Fibroblast of skin of left biceps (primary cell): ENCODE data around the gene MARK3.
A peak's percentile ranks its signal among the peaks of the same experiment; 100 is the strongest.

Experiments used
- DNase-seq, 2 experiments: peaks; one replicate each; pipeline ENCODE4 v3.0.0-alpha.2; 2013; ENCODE audit warnings: low read depth in 2 of 2

The MARK3 gene

DNA sequence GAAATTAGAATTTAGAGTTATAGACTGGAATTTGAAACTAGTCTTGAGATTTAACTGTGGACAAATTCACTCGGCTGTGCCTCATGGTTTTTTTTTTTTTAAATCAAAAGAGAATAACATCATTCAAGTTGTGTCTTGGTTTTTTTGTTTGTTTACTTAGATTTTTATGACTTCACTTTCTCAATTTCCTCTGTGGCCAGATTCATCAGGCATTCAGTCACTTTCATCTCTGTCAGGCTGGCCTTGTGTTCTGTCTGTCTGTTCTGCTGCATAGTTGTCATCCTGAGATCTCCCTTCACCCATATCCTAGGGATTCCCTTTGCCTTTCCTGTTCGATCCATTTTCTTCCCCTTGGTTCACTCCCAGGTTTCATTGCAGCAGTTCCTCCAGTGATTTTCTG, 10.0 kb downstream of the MARK3 start:
- no peak for DNase-seq

- DNase-seq, result no peak
These were observed 11.2 kb downstream of the MARK3 start for GRCh38 chr14:103396463-103396862.

DNA sequence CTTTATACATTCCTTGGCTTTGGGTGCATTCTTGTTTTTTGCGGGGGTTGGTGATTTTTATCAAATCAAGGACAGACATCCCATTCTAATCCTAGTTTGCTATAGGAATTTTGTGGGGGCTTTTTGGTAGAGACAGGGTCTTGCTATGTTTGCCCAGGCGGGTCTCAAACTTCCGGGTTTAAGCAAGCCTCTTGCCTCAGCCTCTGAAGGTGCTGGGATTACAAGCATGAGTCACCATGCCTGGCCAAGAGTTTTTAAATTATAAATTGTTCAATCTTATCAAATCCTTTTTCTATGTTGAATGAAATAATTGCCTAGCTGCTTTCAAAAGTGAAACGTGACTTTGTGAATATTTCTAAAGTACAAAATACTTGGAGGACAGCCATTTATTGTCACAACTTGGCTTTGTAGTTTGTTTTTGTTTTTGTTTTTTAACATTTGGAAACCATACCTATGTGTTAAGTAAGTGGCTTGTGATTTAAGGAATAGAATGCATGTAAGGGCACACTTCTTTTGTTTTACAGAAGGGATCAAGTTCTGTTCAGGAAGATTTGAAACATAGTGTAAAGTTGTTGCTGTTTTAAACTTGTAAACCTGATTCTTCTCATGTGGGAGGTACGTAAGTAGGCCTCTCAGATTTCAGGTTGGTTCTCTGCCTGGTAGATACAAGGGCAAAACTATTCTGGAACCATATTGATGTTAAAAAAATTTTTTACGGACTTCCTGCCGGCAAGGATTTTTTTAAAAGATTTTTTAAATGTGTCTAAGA, 13.4 kb downstream of the MARK3 start:
- no peak for DNase-seq

DNA sequence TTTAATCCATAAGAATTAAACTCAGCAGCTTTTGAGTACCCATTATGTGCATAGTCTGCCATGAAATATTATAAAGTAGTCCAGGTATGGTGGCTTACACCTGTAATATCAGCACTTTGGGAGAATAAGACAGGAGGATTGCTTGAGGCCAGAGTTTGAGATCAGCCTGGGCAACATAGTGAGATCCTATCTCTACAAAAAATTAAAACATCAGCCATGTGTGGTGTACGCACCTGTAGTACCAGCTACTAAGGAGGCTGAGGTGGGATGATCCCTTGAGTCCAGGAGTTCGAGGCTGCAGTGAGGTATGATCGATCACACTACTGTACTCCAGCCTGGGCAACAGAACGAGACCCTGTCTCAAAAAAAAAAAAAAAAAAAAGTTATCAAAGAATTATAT, 15.3 kb downstream of the MARK3 start:
- no peak for DNase-seq

DNA sequence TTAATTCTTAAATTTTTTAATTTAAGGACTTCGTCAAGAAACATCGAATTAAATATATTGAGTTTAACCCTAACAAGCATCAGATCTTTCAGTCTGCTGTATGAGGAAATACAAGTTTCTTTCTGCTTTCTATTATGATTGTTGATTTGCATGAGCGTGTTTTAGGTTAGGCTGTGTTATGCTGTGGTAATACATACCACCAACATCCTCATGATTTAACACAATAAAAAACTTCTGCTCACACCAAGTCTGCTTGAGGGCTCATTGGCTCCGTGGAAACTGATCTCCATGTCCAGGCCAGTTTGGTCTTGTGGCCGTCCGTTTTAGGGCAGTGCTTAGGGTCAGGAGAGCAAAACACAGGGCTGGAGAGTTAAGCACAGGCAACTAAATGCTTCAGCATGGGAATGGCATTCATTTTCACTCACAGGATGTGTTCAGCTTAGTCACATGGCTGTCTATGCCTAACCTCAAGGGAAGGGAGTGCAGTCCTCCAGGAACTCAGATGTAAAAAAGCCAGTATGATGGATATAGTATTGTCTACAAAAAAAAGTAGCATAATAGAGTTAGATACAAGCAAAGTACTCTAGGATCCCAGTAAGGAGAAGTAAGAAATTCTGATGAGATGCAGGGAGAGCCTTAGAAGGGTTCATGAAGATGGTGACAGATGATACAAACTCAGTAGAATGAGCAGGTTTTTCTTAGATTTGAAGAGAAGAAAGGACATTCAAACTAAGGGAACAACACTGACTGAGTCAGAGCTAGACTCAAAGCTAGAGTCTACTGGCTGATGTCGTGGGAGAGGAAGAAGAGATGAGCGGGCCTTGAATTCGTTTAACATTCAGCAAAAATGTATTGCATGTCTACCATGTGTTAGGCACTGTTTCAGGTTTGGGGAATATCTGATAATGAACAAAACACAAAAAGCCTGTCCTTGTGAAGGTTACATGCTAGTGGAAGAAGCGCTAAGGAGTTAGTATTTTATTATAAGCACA, 16.3 kb downstream of the MARK3 start:
- DNase-seq, result no peak

GRCh38 chr14:103402695-103403094, 17.5 kb downstream of the MARK3 start:
- no peak for DNase-seq

DNA sequence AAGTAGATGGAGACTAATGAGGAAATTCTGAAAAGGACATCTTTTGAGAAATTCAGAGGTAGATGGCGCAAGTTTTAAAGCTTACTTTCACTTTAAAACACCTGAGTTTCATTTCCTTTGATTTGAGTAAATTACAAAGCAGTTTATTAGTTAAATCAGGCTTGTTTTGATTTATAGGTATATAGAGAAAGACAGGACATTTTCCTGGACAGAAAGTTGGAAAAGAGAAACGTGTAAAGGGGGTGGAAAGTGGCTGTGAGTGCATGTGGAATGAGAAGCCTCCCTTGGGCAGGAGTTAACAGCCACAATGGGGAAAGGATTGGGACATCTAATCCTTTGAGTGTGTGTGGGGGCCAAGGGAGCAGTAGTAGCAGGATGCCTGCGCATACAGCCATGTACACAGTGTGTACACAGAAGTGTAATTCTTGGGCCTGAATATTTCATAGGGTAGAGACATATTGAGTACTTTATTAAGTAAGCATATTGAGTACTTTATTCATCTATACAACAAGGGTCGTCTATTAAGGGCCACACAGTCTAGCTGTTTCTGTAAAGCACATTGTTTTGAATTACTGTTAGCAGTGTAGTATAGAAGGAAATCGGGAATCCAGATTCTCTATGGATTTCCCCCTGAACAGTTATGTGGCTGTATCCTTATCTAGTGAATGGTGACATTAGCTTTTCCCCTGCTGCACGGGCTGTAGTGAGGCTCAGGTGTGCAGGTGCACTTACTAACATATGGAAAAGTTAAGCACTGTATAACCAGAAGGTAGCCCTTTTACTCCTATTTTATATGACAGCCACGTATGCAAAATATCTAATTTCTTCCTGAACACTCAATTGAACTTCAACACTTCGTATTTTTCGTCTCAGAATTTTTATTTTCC, 19.1 kb downstream of the MARK3 start:
- DNase-seq, result no peak

DNA sequence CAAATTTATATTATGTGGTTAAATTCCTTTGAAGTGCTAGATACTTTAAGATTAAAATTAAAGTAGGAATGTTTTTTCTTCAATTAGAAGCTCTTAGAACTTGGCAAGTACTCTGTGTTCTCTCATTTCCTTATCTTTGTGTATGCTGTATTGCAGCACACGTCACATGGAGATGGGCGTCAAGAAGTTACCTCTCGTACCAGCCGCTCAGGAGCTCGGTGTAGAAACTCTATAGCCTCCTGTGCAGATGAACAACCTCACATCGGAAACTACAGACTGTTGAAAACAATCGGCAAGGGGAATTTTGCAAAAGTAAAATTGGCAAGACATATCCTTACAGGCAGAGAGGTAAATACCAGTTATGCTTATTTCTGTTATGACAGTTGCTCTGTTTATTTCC, 19.7 kb downstream of the MARK3 start:
- DNase-seq, result no peak

GRCh38 chr14:103408491-103409155, 23.4 kb downstream of the MARK3 start:
- no peak for DNase-seq

GRCh38 chr14:103416916-103417315, 31.7 kb downstream of the MARK3 start:
- DNase-seq, result no peak

- peak in 1 of 2 experiments; percentile 39 for DNase-seq
These were observed 33.2 kb downstream of the MARK3 start for GRCh38 chr14:103418481-103418818.

- DNase-seq, result no peak
These were observed 36.3 kb downstream of the MARK3 start for GRCh38 chr14:103421556-103421955.

DNA sequence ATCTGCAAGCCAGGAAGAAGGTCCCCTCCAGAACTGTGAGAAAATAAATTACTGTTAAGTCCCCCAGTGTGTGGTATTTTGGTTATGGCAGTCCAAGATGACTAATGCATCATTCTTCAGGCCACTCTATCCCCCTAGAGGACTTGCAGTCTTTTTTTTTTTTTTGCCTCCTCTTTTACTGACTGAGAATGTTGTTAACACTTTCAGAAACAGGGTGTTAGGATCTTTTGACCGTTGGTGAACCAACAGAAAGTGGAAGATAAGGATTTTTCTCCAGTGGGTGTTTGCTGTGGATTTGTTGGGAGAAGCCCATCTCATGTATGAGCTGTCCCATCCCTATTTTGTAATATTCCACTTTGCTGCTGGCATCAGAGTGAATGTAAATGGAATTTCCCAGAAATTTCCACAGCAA, 37.8 kb downstream of the MARK3 start:
- DNase-seq, result peak in 1 of 2 experiments; percentile 46

DNA sequence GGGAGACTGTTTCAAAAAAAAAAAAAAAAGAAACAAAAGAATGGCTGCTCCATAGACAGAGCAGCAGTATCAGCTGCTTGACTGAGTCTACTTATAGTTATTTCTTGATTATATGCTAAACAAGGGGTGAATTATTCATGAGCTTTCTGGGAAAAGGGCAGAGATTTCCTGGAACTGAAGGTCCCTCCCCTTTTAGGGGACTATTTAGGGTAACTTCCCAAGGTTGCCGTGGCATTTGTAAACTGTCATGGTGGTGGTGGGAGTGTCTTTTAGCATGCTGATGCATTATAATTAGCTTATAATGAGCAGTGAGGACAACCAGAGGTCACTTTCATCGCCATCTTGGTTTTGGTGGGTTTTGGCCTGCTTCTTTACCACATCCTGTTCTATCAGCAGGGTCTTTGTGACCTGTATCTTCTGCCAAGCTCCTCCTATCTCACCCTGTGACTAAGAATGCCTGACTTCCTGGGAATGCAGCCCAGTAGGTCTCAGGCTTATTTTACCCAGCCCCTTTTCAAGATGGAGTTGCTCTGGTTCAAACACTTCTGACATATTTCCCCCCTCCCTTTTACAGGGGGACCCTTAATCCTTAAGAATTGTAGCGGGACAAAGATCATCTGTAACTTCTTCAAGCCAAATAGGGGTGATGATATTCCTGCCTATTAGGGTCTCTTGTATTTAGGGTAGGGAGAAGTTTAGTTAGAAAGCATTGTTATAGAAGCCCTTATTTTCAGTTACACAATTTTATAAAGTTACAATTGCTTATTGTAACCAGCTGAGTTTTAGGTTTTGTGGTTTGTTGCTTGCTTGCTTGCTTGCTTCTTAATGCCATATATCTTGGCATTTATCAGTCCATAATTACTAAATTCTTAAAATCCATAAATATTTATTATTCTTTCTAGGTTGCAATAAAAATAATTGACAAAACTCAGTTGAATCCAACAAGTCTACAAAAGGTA, 42.5 kb downstream of the MARK3 start:
- peak; percentile 68 to 71 for DNase-seq

DNA sequence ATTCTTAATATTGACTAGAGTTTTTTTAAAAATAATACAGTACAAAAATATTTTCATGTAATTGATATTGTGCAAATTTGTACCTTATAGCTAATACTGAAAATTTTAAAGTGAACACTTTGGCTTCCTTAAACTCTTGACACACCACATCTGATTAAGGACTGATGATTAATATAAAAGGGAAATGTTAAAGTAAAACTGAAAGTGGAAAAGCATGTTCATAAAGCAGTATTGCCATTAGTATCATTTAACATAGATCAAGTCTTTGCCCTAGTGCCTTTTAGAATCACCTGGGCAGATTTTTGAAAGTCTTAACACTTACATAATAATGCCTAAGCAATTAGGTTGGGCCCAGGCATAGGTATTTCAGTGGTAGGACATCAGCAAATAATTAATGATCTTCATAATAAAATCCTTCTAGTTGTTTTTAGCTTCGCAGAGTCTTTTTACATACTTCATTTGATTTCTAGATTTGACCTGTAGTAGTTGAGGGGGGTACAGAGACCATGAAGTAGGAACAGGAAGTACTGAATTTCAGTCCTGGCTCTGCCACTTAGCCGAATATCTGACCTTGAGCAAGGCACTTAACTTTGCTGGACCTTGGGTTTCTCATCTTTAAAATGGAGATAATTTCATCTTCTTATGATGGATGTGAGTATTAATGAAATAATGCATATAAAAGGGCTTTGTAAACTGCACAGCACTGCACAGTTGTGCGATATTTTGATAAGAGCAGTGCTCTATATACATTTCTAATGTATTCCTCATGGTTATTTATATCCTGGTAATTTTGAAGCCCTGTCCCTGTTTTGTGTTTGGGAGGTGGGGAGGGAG, 43.7 kb downstream of the MARK3 start:
- DNase-seq, result no peak

DNA sequence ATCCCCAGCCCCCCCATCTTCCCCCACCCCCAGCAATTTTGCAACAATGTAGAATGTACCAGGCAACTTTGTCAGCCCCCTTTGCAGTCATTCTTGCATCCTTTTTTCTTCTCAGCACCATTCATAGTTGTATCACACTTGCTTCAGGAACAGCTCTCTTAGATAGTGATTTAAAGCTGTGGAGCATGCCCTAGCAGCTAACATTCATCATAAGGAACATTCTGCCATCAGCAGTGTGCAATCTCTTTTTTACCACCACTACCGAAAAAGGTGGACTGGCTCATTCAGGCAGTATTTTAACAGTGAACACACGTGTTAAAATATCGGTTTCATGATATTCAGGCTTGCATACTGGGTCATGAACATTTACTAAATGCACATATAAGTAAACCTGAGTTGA, 45.1 kb downstream of the MARK3 start:
- DNase-seq, result no peak

DNA sequence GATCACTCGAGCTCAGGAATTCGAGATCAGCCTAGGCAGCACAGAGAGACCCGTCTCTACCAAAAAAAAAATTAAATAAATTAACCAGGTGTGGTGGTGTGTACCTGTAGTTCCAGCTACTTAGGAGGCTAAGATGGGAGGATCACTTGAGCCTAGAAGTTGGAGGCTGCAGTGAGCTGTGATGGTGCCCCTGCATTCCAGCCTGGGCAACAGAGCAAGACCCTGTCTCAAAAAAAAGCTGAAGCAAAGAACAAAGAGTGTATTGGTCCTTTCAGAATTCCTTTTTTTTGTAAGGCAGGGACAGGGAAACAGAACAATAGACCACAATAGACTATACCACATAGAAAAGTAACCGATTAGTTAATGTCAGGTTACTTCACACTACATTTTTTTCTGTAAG, 47.4 kb downstream of the MARK3 start:
- no peak for DNase-seq

DNA sequence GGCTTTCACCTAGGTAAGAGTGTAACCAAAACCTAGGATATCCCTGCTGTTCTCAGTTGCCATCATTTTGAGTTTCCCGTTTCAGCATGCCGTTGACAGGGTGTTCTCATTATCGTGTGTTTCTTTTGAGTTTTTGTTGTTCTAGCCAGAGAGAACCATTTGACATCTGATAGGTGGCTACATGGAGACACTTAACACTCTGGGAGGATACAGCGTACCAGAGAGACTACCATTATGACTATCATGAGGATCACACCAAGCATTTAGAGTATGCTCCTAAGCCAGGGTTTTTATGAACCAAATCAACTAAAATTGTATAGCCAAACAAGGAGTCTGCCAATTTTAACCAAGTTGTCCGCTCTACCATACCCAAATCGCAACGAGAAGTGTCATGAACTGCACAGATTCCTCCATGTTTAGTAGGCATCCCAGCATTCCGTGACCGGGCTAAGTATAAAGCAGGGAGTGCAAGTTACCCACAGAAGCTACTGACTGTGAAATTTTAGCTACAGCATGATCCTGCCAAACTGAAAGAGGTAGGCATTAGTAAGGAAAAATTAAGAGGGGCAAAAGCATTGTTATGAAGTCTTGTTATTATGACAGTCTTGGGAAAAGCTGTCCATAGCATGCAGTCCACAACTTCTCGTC, 48.8 kb downstream of the MARK3 start:
- DNase-seq, result no peak
